ENCODE results near the gene GPS1.
A peak's percentile ranks its signal among the peaks of the same experiment; 100 is the strongest.

GPS1 gene

DNA sequence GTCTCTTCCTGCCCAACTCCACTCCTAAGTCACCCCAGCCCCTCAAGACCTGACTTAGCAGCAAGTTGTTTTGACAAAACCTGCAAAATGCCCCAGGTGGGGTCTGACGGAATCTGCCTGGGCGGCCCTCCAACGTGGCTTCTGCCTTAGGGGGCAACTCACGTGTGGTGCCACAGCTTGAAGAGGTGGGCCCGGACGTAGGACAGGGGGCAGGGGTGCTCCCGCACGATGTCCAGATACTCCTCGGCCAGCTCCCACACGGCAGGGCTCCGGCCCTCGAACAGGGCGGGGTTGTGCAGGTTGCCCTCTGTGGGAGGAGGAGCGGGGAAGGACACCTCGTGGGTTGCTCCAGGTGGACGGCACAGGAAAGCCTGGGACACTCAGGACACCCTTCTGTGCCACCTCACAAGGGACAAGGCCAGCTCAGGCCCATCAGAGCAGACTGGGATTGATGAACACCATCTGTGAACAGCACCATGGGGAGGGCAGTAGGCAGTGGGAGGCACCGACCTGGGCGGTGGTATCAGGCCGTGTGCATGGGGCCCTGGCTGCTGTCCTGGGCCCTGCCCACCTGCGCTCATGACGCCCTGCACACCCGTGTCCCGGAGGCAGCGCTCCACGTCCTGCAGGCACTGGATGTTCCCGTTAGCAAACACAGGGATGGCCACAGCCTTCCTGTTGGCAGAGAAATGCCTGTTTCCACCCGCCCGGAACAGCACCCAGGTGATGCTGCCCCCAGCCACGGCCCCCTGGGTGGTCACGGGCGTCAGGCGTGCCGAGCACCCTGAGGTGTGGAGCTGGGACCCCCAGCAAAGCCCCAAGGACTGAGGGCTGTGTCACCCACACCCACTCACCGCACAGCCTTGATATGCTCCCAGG lies 9.6 kb downstream of the GPS1 start:
- DNase-seq (ENCODE audit: low read depth), result no peak
- no peak overlapping the region for H3K4me3 ChIP-seq (replicated peaks; ENCODE audit: low read depth, low read length)
- TF ChIP-seq, protein P1, sequence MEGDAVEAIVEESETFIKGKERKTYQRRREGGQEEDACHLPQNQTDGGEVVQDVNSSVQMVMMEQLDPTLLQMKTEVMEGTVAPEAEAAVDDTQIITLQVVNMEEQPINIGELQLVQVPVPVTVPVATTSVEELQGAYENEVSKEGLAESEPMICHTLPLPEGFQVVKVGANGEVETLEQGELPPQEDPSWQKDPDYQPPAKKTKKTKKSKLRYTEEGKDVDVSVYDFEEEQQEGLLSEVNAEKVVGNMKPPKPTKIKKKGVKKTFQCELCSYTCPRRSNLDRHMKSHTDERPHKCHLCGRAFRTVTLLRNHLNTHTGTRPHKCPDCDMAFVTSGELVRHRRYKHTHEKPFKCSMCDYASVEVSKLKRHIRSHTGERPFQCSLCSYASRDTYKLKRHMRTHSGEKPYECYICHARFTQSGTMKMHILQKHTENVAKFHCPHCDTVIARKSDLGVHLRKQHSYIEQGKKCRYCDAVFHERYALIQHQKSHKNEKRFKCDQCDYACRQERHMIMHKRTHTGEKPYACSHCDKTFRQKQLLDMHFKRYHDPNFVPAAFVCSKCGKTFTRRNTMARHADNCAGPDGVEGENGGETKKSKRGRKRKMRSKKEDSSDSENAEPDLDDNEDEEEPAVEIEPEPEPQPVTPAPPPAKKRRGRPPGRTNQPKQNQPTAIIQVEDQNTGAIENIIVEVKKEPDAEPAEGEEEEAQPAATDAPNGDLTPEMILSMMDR (IDR thresholded peaks at IDR 0.05; ENCODE audit: low read length, missing control alignments), result no peak

DNA sequence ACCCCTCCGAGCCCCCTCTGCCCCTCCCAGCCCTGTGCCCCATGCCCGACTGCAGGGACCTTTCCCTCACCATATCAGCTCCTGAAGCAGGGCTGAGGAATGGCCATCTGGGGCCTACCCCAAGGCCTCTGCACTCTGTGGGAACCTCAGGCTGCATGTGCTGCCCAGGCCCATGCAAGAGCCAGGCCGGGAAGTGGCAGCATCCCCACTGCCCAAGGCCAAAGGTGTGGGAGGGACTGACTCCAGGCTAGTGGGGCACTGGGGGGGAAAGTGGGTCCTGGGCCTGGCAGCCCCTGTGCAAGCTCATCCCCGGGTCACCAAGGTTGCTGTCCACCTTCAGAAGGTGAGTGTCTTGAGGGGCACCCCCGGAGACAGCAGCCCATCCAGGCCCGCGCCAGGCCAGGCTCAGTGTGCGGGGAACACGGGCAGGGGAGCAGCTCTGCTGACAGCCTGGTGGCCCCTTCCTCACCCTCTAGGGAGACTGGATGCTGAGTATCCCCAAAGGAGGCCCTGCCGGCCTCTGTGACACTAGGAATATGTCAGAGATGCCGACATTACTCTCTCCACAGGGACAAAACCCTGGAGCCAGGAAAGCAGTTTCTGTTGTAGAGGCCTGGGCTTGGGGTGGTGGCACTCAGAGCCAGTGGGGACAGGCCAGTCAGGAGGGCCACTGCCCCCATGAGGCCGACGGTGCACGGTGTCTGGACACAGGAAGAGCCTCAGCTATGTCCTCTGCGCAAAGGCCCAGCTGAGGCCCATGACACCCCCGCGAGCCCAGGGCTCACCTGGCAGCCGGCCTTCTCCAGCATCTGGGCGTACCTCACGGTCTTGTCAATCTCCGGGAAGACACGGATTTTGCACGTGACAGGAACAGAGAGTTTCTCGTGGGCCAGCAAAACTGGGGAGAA lies 10.6 kb downstream of the GPS1 start:
- no peak overlapping the region for H3K4me3 ChIP-seq (replicated peaks; ENCODE audit: low read depth, low read length)
- DNase-seq (ENCODE audit: low read depth), result no peak
- TF ChIP-seq, protein P1 (IDR thresholded peaks at IDR 0.05; ENCODE audit: low read length, missing control alignments), result no peak

DNA sequence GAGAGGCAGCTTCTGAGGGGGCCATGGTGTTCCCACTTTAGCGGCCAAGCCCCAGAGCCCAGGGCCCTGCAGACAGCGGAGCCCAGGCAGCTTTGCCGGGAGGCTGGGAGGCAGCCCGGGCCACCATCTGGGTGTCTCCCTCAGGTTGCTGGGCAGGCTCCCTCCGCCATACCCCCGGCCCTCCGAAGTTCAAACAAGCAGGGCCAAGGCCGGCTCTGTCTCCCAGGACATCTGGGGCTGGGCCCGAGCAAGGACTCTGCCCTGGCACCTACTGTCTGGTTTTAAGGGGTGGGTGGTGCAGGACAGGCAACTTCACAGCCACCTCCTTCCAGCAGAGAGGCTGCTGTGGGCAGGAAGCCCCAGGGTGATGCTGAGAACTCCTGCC lies 11.3 kb downstream of the GPS1 start:
- TF ChIP-seq, protein P1 (IDR thresholded peaks at IDR 0.05; ENCODE audit: low read length, missing control alignments), result no peak
- no peak overlapping the region for H3K4me3 ChIP-seq (replicated peaks; ENCODE audit: low read depth, low read length)
- no peak for DNase-seq (ENCODE audit: low read depth)

DNA sequence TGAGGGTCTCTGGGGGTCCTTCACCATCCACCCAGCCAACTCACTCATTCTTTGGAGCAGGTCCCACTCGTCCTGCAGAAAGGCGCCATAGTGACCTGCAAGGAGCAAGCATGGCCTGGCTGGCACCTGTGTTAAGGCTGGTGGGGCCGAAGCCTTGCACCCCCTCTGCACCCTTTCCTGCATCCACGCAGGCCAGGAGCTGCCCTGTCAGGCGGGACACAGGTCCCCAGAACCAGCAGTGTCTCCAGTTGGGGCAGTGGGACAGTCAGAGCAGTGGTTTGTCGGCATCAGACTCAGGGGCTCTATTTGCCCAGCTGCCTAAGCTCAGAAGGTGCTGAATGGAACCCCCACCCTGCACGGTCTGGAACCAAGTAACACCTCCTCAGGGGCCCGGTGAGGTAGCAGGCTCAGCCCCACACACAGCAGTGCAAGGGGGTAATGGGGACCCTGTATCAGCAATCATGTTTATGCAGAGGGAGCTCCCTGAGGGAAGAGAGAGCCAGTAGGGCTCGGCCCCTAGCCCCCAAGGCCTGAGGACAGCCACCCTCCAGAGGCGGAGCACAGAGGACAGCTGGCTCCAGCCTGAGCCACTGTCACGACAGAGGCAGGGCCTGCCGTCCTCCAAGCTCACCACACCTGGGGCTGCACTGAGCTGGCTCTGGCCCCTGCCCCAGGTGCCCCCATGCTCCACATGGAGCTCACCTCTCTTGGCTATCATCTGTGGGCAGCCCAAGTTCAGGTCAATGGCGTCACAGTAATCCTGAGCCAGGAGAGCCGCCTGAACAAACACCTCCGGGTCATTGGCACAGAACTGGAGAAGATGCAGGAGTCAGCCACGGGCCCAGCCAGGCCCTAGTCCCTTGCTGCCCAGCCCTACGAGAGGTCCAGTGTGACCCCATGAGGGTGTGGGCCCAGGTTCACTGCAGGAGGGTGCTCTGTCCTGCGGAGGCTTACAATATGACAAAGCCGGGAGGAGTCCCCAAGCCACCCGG lies 12.0 kb downstream of the GPS1 start:
- DNase-seq (ENCODE audit: low read depth), result no peak
- H3K4me3 ChIP-seq (replicated peaks; ENCODE audit: low read depth, low read length), result no peak overlapping the region
- TF ChIP-seq, protein P1 (IDR thresholded peaks at IDR 0.05; ENCODE audit: low read length, missing control alignments), result no peak

DNA sequence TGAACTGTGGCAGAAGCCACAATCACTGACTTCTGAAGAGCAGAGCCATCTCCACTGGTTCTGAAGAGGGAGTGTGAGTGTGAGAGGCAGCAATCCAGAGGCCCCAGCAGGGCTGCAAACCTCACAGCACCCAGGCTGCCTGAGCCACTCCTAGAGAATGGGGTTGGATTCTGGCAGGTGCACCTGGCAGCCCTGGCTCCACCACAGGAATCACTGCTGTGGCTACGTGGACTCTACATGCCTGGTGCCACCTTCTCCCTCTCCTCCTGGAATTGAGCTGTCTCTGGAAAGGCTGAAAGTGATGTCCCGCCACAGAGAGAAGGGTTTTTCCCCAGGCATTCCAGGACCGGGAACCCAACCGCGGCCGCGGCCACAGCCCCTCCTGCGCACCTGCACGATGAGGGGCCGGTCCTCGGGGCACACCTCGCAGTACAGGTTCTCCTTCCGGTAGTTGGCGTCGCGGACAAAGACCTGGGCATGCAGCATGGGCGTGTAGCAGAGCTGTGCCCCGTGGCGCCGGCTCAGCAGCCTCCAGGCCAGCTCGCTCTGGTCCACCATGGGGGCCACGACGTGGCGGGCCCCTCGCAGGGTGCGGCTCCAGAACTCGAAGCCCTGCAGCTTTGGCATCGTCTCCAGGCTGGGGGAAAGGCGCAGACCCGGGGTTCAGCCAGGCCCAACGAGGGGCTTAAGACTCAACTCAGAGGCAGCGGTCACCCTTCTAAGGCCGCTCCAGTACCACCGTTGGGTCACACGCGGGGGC lies 12.9 kb downstream of the GPS1 start:
- DNase-seq (ENCODE audit: low read depth), result no peak
- TF ChIP-seq, protein P1 (IDR thresholded peaks at IDR 0.05; ENCODE audit: low read length, missing control alignments), result no peak
- peak overlapping the region; percentile 73 for H3K4me3 ChIP-seq (replicated peaks; ENCODE audit: low read depth, low read length)

All from fibroblast of pulmonary artery (primary cell).